T47D (cell line): Measurements from ENCODE around the gene MEG3.

ENCODE experiments used
- DNase-seq, 2 experiments: peaks; one replicate each; pipeline versions ENCODE4 v3.0.0 to v3.0.0-alpha.2; 2011 to 2012; ENCODE audit warnings: low read depth in 1 of 2, low spot score in 1 of 2
- JUND ChIP-seq: IDR thresholded peaks from 2 replicates; pipeline ENCODE4 v1.6.1; 2012; ENCODE audit warnings: low read depth
- in situ Hi-C: cut with HindIII; loops from 2 replicates; pipeline ENCODE4 v1.10.0; 2016; ENCODE audit warnings: low sequenced_read_pairs, low pct_unique_long_range_greater_than_20kb

The MEG3 gene

DNA sequence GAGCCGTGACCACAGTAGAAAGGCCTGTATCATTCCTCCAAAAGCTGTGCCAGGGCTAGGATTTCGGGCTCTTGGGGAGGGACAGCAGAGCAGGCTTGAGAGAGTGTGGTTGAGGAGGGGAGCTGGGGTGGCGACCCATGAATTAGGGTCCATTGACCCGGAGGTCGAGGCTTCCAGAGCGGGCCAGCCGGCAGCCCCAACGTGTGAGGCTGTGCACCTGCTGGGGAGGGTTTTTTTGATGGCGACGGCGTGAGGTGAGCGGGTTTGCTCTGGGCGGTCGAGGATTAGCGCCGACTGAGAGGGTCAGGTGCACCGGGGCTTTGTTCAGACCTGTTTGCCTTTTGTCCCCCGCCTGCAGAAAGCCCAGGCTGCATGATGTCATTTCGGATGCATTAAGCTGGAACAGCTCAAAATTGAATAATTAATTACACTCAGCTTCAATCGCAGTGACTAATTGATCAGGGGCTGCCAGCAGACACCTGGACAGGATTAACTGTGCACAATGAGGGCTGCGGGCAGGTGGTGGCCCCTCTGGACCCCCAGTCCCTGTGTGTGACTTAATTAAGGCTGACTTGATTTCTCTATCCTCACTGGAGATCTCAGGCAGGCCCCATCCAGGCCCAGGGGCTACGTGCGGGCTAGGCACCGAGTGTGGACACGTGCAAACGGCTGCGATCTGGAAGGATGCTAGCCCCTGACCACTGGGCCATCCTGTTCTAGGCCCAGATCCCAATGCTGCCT, 42.1 kb upstream of the MEG3 start:
- DNase-seq: no peak
- in situ Hi-C loops: no loop called here
- no peak for TF ChIP-seq JUND

DNA sequence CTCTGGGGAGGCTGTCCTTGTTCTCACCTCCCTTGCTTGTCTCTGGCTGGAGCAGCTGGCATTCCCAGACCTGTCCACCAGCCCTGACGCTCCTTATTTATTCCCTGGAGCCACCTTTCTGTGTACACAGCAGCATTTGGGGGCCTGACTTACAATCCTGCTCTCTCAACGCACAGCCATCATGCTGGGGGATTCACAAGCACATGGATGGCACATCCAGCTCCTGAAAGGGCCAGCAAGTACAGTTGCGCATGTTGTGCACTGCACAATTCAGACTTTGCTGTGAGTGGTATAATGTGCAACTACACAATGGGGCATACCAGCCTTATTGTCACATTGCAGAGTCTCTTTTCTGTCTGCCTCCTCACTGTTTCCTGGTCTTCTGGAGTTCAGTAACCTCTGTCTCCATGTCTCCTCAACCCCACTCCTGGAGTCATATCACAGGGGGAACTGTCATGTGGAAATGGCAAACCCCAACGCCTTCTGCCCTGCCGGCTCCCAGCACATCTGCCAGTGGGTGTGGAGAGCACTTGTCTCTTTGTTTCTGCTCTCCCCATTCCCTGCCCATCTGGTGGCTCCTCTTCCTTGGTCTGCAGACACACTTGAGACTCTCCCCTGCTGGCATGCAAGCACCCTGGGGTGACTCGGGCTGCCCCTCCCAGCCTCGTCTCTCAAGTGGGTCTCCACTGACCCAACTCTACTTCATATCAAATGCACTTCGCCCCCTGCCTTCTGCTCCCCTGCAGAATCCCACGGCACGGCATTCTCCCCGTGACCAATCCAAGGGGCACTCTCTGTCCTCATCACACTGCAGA, 41.2 kb upstream of the MEG3 start:
- no peak for TF ChIP-seq JUND
- in situ Hi-C loops: no loop called here
- DNase-seq: no peak

DNA sequence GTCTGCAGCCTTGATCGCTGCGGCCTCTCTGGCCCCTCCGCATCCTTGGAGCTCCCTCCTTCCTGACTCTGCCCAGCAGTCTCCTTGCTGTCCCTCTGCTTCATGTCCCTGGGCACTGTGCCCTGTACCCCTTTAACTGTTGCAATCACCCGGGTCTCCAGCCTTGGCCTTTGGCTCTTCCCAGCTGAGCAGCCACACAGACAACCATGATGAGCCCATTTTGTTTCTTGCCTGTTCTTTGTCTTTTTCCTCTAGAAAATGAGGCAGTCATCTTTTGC, 40.6 kb upstream of the MEG3 start:
- no peak for TF ChIP-seq JUND
- DNase-seq: no peak
- in situ Hi-C loops: no loop called here

DNA sequence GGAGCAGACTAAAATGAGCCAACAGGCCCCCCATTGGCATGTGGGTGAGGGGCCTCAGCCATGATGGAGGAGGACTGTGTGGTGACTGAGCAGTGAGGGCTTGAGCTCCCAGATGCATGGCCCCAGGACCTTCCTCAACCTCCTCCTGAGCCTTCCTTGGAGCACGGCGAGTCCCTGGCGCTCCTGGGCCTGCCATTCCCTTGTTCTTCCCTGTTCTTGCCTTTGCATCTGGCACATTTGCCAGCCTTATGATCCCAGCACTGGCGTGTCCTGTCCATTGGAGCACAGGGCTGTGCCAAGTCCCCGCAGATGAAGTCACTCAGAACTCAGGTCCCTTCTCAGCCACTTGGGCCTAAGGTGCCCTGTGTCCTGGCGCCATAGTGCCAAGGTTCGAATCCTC, 40.3 kb upstream of the MEG3 start:
- in situ Hi-C loops: no loop called here
- no peak for DNase-seq
- no peak for TF ChIP-seq JUND

DNA sequence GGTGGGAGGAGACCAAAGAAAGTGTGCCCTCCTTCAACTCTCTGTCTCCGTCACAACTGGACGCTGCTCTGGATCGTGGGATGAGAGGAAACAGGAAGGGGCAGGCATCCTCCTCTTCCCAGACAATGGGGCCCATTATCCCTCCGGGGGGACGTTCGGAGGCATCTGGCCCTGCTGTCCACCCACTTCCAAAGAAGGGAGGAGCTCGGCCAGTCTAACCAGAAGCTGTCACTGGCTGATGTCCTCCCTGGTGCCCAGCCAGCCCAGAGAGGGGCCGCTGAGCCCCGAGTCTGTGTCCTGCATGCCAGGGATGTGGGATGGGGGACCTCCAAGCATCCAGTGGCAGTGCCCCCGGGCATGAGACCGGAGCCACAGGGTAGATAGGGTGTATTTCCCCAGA, 39.8 kb upstream of the MEG3 start:
- no peak for TF ChIP-seq JUND
- no peak for DNase-seq
- in situ Hi-C loops: no loop called here

DNA sequence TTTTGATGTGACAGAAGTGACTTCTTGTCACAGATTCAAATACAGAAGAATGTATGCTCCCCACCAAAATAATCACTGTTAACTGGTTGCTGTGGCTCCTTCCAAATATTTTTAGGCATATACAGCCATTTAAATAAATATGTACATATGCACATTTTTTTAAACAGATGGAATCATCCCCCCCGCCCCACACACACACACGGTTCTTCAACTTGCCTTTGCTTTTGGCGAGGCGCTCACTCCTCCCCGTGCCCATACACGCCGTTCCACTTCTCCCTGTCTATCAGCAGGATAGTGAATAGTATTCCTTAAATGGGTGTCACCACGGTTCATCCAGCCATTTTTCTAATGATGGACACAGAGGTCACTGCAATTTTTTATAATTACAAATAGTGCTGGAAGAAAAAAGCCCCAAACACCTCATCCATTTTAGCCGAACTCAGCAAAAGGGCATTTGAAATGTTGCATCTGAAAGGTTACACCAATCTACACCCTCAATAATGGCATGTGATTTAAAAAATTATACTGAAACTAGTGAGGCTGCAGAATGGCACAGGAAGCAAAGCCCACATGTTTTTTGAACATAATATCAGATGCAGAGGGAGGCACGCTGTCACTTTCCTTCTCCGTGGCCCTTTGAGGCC, 39.2 kb upstream of the MEG3 start:
- in situ Hi-C loops: no loop called here
- no peak for TF ChIP-seq JUND
- DNase-seq: no peak

DNA sequence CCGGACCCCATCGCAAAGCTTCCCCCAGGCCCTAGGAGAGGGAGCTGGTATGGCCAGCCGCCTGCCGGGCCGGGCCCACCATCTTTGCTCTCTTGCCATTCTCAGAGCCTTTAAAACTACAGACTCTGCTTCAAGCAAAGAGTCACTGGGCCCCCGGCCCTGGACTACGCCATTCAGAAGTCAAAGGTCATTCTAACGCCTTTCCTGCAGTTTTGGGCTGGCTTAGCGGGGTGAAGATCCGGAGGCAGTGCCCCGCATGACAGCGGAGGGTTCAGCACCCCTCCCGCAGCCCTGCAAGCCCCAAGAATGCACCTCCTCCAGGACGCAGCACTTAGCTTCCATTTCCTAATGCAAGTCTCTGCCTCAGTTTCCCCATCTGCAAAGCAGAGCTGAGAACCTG, 38.3 kb upstream of the MEG3 start:
- TF ChIP-seq JUND: no peak
- no peak for DNase-seq
- in situ Hi-C loops: no loop called here

DNA sequence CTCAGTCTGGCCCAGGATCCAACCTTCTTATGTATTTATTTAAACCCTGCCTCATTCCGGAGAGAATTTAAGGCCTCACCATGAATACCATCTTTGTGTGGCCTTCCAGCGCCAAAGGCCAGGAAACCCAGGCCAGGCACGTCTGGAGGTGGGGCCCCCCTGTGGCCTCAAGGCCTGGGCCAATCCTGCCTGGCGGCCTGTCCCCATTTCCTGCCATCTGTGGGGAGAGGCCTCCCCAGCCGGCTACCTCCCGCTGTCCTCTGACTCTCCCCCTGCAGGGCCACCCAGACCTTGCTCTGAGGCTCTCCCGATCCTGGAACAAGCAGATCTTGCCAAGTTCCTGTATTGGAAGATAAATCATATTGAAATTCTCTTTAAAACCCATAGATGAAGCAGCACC, 37.4 kb upstream of the MEG3 start:
- DNase-seq: no peak
- in situ Hi-C loops: no loop called here
- TF ChIP-seq JUND: no peak

DNA sequence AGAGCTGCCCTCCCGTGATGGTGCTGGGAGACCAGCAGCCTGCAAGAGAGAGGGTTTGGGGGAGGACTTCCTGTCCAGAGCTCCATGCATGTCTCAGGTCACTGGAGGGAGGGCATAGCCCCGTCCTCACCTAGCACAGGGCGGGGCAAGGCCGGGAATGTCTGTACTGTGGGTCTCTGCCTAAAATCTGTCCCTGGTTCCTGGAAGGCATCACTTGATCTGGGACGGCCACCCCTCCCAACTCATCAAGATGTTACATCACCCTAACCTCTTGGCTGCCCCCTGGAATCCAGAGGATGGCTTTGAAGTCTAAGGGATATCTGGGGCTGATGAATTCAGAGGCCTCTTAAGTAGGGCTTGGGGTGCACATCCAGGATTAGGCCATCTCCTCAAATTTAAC, 37.0 kb upstream of the MEG3 start:
- no peak for TF ChIP-seq JUND
- in situ Hi-C loops: no loop called here
- no peak for DNase-seq

DNA sequence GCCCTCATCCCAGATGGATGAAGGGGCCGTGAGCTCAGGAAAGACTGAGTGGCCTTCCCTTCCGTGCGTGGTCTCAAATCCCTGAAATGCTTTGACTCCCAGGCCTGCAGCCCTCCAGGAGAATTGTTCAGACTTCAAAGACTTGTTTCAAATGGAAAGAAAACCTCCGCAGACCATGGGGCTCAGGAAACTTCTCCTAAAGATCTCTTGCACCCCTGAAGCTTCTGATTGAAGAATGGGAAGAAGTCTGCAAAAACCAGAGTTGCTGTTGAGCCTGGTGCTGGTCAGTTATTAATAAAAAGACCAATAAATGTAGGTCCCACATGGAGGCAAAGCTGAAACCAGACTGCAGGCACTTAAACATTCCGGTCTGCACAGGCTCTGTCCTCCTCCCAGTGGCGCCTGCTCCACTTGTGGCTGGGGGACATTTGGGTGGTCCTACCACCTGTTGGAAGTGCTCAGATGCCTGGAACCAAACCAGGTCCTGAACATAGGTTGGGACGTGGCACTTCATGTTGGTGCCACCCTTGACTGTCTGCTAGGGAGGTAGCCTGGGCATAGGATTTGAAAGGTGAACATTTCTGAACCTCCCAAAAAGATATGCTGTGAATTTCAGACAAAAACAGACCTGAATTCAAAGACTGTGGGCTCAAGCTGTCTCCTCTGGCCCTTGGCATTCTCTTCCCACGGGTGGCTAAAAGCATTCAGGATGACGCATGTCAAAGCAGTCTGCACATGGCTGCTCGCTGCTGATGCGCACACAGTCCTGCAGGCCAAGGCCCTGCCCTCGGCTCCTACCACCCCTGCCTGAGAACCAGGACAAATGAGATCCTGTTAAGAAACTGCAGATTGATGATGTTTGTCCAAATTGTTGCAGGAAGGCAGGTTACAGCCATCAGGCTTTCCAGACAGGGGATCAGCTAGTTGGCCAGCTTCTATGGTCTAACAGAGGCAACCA, 36.2 kb upstream of the MEG3 start:
- no peak for DNase-seq
- in situ Hi-C loops: no loop called here
- no peak for TF ChIP-seq JUND

DNA sequence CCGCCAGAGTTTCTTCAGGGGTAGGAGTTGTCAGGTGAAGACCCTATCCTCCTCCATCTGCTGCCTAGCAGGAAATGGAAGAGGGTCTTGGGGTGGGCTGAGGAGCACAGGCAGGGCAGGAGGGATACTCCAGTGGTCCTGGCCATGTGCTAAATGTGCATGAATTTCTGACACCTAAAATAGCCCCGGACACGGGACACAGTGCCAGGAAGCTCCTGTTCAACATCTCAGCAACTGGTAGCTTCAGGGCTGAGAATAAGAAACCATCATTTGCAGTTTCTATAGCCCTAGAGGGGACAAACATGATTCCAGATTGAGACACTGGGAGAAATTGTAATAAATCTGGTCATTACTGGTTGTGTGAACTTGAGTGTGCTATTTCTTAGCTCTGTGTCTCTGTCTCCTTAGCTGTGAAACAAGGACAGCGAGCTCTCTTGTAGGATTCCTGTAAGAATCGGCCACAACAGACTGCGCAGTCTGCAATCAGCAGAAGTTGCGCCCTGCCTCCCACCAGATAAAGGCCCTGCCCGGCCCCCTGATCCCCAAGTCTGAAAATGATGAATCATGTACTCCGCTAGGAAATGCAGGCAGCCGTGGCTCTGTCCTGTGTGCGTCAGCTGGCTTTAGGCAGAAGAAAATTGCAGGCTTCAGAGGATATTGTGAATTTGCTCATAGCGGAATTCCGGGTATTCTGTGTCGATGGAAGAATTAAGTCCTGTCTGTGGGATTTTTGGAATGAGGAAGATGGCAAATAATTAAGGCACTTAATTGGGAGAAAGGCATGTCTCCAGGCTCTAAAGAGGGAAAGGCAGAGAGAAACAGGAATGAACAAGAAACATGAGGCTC, 35.2 kb upstream of the MEG3 start:
- in situ Hi-C loops: no loop called here
- no peak for TF ChIP-seq JUND
- no peak for DNase-seq

DNA sequence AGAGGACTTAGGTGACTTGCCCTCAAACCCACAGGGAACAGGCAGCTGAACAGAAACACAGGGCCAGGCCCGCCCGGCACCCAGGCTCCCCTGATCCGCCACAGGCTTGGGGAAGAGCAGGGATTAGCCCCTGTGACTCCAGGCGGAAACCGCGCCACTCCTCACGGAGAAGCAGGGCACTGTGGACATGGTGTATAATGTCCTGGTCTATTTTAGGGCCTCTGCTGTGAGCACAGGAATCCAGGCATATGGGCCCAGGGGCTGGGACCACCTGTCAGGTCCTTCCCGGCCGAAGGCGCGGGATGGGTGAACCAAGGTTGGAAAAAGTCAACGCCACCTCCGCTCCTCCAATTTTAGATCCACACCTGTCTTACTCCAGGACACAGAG, 34.6 kb upstream of the MEG3 start:
- DNase-seq: no peak
- no peak for TF ChIP-seq JUND
- in situ Hi-C loops: no loop called here
